Measurements from ENCODE around the gene LTBP2.

DNA sequence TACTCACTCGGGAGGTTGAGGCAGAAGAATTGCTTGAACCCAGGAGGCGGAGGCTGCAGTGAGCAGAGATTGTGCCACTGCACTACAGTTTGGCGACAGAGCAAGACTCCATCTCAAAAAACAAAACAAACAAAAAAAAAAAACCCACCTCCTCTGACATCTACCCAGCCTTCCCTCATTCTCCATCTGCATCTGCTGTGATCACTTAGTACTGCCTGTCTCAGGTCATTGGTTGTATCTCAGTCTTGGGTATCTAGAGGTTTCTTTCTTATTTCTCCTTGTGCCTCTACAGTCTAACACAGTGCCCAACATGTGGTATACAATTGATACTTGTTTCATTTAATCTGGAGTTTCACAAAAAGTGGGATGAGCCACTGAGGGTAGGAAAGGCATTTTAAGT, 5.3 kb downstream of the LTBP2 start:
- TF ChIP-seq, protein P1, sequence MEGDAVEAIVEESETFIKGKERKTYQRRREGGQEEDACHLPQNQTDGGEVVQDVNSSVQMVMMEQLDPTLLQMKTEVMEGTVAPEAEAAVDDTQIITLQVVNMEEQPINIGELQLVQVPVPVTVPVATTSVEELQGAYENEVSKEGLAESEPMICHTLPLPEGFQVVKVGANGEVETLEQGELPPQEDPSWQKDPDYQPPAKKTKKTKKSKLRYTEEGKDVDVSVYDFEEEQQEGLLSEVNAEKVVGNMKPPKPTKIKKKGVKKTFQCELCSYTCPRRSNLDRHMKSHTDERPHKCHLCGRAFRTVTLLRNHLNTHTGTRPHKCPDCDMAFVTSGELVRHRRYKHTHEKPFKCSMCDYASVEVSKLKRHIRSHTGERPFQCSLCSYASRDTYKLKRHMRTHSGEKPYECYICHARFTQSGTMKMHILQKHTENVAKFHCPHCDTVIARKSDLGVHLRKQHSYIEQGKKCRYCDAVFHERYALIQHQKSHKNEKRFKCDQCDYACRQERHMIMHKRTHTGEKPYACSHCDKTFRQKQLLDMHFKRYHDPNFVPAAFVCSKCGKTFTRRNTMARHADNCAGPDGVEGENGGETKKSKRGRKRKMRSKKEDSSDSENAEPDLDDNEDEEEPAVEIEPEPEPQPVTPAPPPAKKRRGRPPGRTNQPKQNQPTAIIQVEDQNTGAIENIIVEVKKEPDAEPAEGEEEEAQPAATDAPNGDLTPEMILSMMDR (IDR thresholded peaks at IDR 0.05) = no peak
- no peak for TF ChIP-seq POLR2A (IDR thresholded peaks at IDR 0.05)
